ENCODE measurements around the gene SLBP.

DNA sequence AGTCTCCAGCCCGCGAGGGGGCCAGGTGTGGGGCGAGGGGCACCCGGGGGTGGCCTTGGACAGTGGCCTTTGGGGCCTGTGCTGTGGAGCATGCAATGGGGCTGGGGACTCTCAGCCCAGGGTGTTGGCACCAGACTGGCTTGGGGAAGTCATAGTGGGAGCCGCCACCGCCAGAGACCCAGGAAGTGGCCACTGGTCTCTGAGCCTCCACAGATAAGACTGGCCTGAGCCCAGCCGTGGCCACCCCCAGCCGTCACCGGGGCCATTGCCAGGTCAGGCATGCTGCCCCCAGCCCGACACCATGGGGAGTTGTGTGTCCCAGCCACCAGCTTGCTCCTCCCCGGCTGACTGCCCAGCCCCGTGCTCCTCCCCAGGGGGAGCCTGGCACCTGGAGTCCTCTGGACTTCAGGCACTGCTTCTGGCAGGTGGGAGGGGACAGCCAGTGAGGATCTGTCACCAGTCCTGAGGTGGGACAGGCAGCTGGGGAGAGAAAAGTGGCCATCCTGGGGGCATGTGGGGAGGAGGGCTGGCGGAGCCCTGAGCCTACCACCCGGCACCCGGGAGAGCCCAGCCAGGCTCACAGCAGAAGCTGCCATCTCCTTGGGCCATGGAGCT, 41.7 kb upstream of the SLBP start:
- TF ChIP-seq POLR2A (IDR thresholded peaks at IDR 0.05; ENCODE audit: low read depth, low read length) (no peak), SPI1 (IDR thresholded peaks at IDR 0.05; ENCODE audit: borderline replicate concordance, insufficient read depth, low read depth, low read length) (no peak), RAD21 (IDR thresholded peaks at IDR 0.05; ENCODE audit: insufficient read depth, low read depth, low read length) (no peak), EZH2 (IDR thresholded peaks at IDR 0.05; ENCODE audit: borderline replicate concordance, control insufficient read depth, low read depth, low read length) (no peak), POLR2AphosphoS5 (IDR thresholded peaks at IDR 0.05; ENCODE audit: low read length) (no peak)

Measured in GM12878 (cell line).